OCI-LY7 (cell line): ENCODE measurements around the gene GNAZ. TPM values are rescaled to one million over a fixed set of nuclear protein-coding genes. Genes with fewer than 3 reads are reported as not detected.

Experiments used
- BruUV-seq: library from RNA; stranded (reverse); fragments of 400-500 nt; replicated peaks from 2 replicates; lab custom pipeline; 2021; lab: Mats Ljungman, UMichigan
- CTCF ChIA-PET: fragments of 300-600 bp; sonication (Branson Sonifier 250); formaldehyde crosslinking; loops from one replicate; lab custom pipeline; 2022; ENCODE audit warnings: antibody characterized with exemption; ENCODE audit not compliant: unreplicated experiment; lab: Charles Lee
- POLR2A ChIA-PET: fragments of 300-600 bp; sonication (Branson Sonifier 250); formaldehyde crosslinking; loops from one replicate; lab custom pipeline; 2022; ENCODE audit warnings: antibody characterized with exemption; lab: Charles Lee
- DNase-seq: peaks from one replicate; pipeline ENCODE4 v3.0.0-alpha.2; 2015; ENCODE audit warnings: low spot score
- H2AFZ ChIP-seq: fragments of 200-600 bp; sonication (generic), shearing (Covaris generic); 2 replicates; pipeline ENCODE4 v1.6.1; 2014; ENCODE audit warnings: mild to moderate bottlenecking, antibody characterized with exemption, low read length, moderate library complexity
- H3K27ac ChIP-seq: fragments of 200-600 bp; sonication (generic); 2 replicates; pipeline ENCODE4 v1.5.1; 2014; ENCODE audit warnings: mixed run types, low read depth, mild to moderate bottlenecking, moderate library complexity, low read length, inconsistent platforms; ENCODE audit not compliant: poor library complexity, severe bottlenecking
- H3K36me3 ChIP-seq: fragments of 200-600 bp; sonication (generic); 2 replicates; pipeline ENCODE4 v1.6.1; 2014; ENCODE audit warnings: mild to moderate bottlenecking, antibody characterized with exemption, low read length, moderate library complexity, mixed read lengths; ENCODE audit not compliant: insufficient read depth
- H3K4me1 ChIP-seq: fragments of 200-600 bp; sonication (generic); 2 replicates; pipeline ENCODE4 v1.5.1; 2014; ENCODE audit warnings: mild to moderate bottlenecking, low read length; ENCODE audit not compliant: insufficient read depth, poor library complexity, severe bottlenecking
- H3K4me2 ChIP-seq: fragments of 200-600 bp; sonication (generic); 2 replicates; pipeline ENCODE4 v1.6.1; 2014; ENCODE audit warnings: mild to moderate bottlenecking, low read length
- H3K4me3 ChIP-seq: fragments of 200-600 bp; sonication (generic); 2 replicates; pipeline ENCODE4 v1.5.1; 2014; ENCODE audit warnings: mild to moderate bottlenecking, low read depth, low read length; ENCODE audit not compliant: poor library complexity, severe bottlenecking
- H3K79me2 ChIP-seq: fragments of 200-600 bp; sonication (generic); 2 replicates; pipeline ENCODE4 v1.6.1; 2016; ENCODE audit warnings: low read depth, mild to moderate bottlenecking, low read length, moderate library complexity, mixed read lengths; ENCODE audit not compliant: insufficient read depth
- H3K9me2 ChIP-seq: fragments of 200-600 bp; sonication (generic); 2 replicates; pipeline ENCODE4 v1.6.1; 2016; ENCODE audit warnings: mild to moderate bottlenecking, low read length, mixed read lengths; ENCODE audit not compliant: insufficient read depth
- H3K9me3 ChIP-seq: fragments of 200-600 bp; sonication (generic); 2 replicates; pipeline ENCODE4 v1.6.1; 2014; ENCODE audit warnings: mild to moderate bottlenecking, mixed run types, low read length, mixed read lengths
- H4K20me1 ChIP-seq: fragments of 200-600 bp; sonication (generic); 2 replicates; pipeline ENCODE4 v1.6.1; 2014; ENCODE audit warnings: mild to moderate bottlenecking, antibody characterized with exemption, low read length, moderate library complexity, mixed read lengths; ENCODE audit not compliant: insufficient read depth
- CTCF ChIP-seq: fragments of 200-600 bp; sonication (generic); conservative IDR thresholded peaks from 2 replicates; pipeline ENCODE4 v1.5.1; 2014; ENCODE audit warnings: mild to moderate bottlenecking, antibody characterized with exemption, low read length, moderate library complexity, mixed read lengths
- EZH2phosphoT487 ChIP-seq: fragments of 200-600 bp; sonication (generic); IDR thresholded peaks from 2 replicates; pipeline ENCODE4 v1.6.1; 2018; ENCODE audit warnings: low read depth, borderline replicate concordance, mild to moderate bottlenecking, mixed run types, antibody characterized with exemption, low read length, moderate library complexity, mixed read lengths
- intact Hi-C: fragments of 100-400 bp; cut with micrococcal nuclease; formaldehyde crosslinking; loops from one replicate; pipeline ENCODE4 v1.10.0; 2022; ENCODE audit not compliant: unreplicated experiment
- total RNA-seq, 2 experiments: library from RNA; depleted of rRNA in 1 of 2; stranded (reverse); fragments of >200 nt in 1 of 2; shearing (Covaris generic) in 1 of 2; gene quantifications; 2 replicates each; pipeline ENCODE4 v1.2.3, GENCODE V29; 2014 to 2022

Gene GNAZ
- total RNA-seq, 2 experiments from 2014 or later = 38.5 to 46.4 TPM

- peaks cover 58% of the 10 kb centered on the region for H3K4me1 ChIP-seq
- no peaks in the 10 kb centered on the region for H3K36me3 ChIP-seq
- DNase-seq = peak; percentile 18
- H3K4me3 ChIP-seq = peak overlapping the region; percentile 35
- H4K20me1 ChIP-seq = no peaks in the 10 kb centered on the region
- peak overlapping the region; percentile 94 for H3K27ac ChIP-seq
- H2AFZ ChIP-seq = peak overlapping the region; percentile 17; the same call in 1 of the 2 replicates
- peak overlapping the region; percentile 68 for H3K4me2 ChIP-seq
- no peaks in the 10 kb centered on the region for H3K9me3 ChIP-seq
- BruUV-seq = no TSS peak
- ChIA-PET CTCF (no interaction called here), POLR2A (interaction anchor here (0.7 to 4.0 kb wide), 7 partner anchors 9 to 134 kb away, joined by 3 to 17 read pairs (median 4); no protein-coding TSS in a partner anchor)
- TF ChIP-seq CTCF (no peak), EZH2phosphoT487 (no peak)
- intact Hi-C loops = loop anchor here (5.0 kb wide), 1 partner anchor 270 kb away; no protein-coding TSS in a partner anchor
- no peaks in the 10 kb centered on the region for H3K9me2 ChIP-seq
- no peaks in the 10 kb centered on the region for H3K79me2 ChIP-seq
Measured at GRCh38 chr22:23137468-23137867, 67.1 kb downstream of the GNAZ start.

GRCh38 chr22:23137905-23138561 is 67.7 kb downstream of the GNAZ start:
- Histone ChIP-seq H2AFZ (peak overlapping the region; percentile 17; the same call in 1 of the 2 replicates), H3K9me3 (no peaks in the 10 kb centered on the region), H3K4me3 (peak overlapping the region; percentile 35), H3K9me2 (no peaks in the 10 kb centered on the region), H4K20me1 (no peaks in the 10 kb centered on the region), H3K4me1 (peaks cover 64% of the 10 kb centered on the region), H3K36me3 (no peaks in the 10 kb centered on the region), H3K79me2 (no peaks in the 10 kb centered on the region), H3K4me2 (peak overlapping the region; percentile 68), H3K27ac (peak overlapping the region; percentile 94)
- intact Hi-C loops = loop anchor here (2.0 to 5.0 kb wide), 2 partner anchors 37 to 271 kb away; no protein-coding TSS in a partner anchor
- BruUV-seq = no TSS peak
- no peak for TF ChIP-seq EZH2phosphoT487
- no peak for TF ChIP-seq CTCF
- DNase-seq = peak; percentile 89
- ChIA-PET POLR2A (interaction anchor here (0.6 to 4.0 kb wide), 9 partner anchors 9 to 254 kb away, joined by 3 to 17 read pairs (median 3); no protein-coding TSS in a partner anchor), CTCF (interaction anchor here (0.7 kb wide), 1 partner anchor 103 kb away, joined by 3 read pairs; no protein-coding TSS in a partner anchor)
